ENCODE results near the gene FKBP2.

FKBP2 gene

GRCh38 chr11:64224151-64224890 is 16.6 kb upstream of the FKBP2 start:
- Histone ChIP-seq H3K4me1 (ENCODE audit: insufficient read depth, low read length, poor library complexity, severe bottlenecking) (peaks cover 20% of the 10 kb centered on the region), H3K9me3 (ENCODE audit: insufficient read depth, low read depth, low read length) (no peaks in the 10 kb centered on the region), H3K36me3 (ENCODE audit: insufficient read depth, low read length) (peaks cover 27% of the 10 kb centered on the region; the same call in 1 of the 2 replicates), H3K4me3 (ENCODE audit: low read length, poor library complexity, severe bottlenecking) (peak overlapping the region; percentile 82), H3K27me3 (ENCODE audit: insufficient read depth, low read length, poor library complexity, severe bottlenecking) (no peaks in the 10 kb centered on the region), H2AFZ (ENCODE audit: low read length) (no peak overlapping the region), H3K4me2 (ENCODE audit: low read depth, low read length, poor library complexity, severe bottlenecking) (peak overlapping the region; percentile 100), H3F3A (ENCODE audit: low read depth) (no peaks in the 10 kb centered on the region), H3K9me2 (replicated peaks; ENCODE audit: low read depth, low read length) (no peaks in the 10 kb centered on the region), H4K20me1 (ENCODE audit: insufficient read depth, low read length, poor library complexity, severe bottlenecking) (peaks cover 27% of the 10 kb centered on the region), H3K79me2 (ENCODE audit: insufficient read depth, low read length) (peaks cover 36% of the 10 kb centered on the region), H3K9ac (ENCODE audit: low read depth, low read length, poor library complexity, severe bottlenecking) (peak overlapping the region; percentile 98)
- TF ChIP-seq EZH2phosphoT487 (IDR thresholded peaks at IDR 0.05; ENCODE audit: borderline replicate concordance) (no peak), CTCF (conservative IDR thresholded peaks at IDR 0.05; ENCODE audit: low read length) (no peak)

- TF ChIP-seq EZH2phosphoT487 (IDR thresholded peaks at IDR 0.05; ENCODE audit: borderline replicate concordance) (no peak), CTCF (conservative IDR thresholded peaks at IDR 0.05; ENCODE audit: low read length) (no peak)
- H3K9me2 ChIP-seq (replicated peaks; ENCODE audit: low read depth, low read length): no peaks in the 10 kb centered on the region
- H4K20me1 ChIP-seq (ENCODE audit: insufficient read depth, low read length, poor library complexity, severe bottlenecking): peaks cover 27% of the 10 kb centered on the region
- H3K4me3 ChIP-seq (ENCODE audit: low read length, poor library complexity, severe bottlenecking): peak overlapping the region; percentile 82
- H3K79me2 ChIP-seq (ENCODE audit: insufficient read depth, low read length): peaks cover 39% of the 10 kb centered on the region
- H3K36me3 ChIP-seq (ENCODE audit: insufficient read depth, low read length): peaks cover 20% of the 10 kb centered on the region; the same call in 1 of the 2 replicates
- no peaks in the 10 kb centered on the region for H3K9me3 ChIP-seq (ENCODE audit: insufficient read depth, low read depth, low read length)
- H3K4me1 ChIP-seq (ENCODE audit: insufficient read depth, low read length, poor library complexity, severe bottlenecking): peaks cover 20% of the 10 kb centered on the region
- H3K27me3 ChIP-seq (ENCODE audit: insufficient read depth, low read length, poor library complexity, severe bottlenecking): no peaks in the 10 kb centered on the region
- no peak overlapping the region for H2AFZ ChIP-seq (ENCODE audit: low read length)
- H3F3A ChIP-seq (ENCODE audit: low read depth): no peaks in the 10 kb centered on the region
- peak overlapping the region; percentile 98 for H3K9ac ChIP-seq (ENCODE audit: low read depth, low read length, poor library complexity, severe bottlenecking)
- peak overlapping the region; percentile 100 for H3K4me2 ChIP-seq (ENCODE audit: low read depth, low read length, poor library complexity, severe bottlenecking)
These were observed 15.8 kb upstream of the FKBP2 start for GRCh38 chr11:64224891-64225607.

GRCh38 chr11:64225608-64226506 is 15.0 kb upstream of the FKBP2 start, which contains the start of the genes NUDT22 and TRPT1:
NUDT22 (plus strand) TSS chr11:64226274; CDS start chr11:64226653, 379 bp downstream.
TRPT1 (minus strand) TSS chr11:64226186; CDS start chr11:64225860, 326 bp downstream.
- Histone ChIP-seq H3K4me2 (ENCODE audit: low read depth, low read length, poor library complexity, severe bottlenecking) (peak within 1 kb of the TSS; percentile 100), H3K27me3 (ENCODE audit: insufficient read depth, low read length, poor library complexity, severe bottlenecking) (no peaks in the 10 kb centered on the region), H3K79me2 (ENCODE audit: insufficient read depth, low read length) (peaks cover 39% of the 10 kb centered on the region), H3K9me3 (ENCODE audit: insufficient read depth, low read depth, low read length) (no peaks in the 10 kb centered on the region), H3K4me1 (ENCODE audit: insufficient read depth, low read length, poor library complexity, severe bottlenecking) (peaks cover 20% of the 10 kb centered on the region), H3K9me2 (replicated peaks; ENCODE audit: low read depth, low read length) (no peaks in the 10 kb centered on the region), H3K36me3 (ENCODE audit: insufficient read depth, low read length) (peaks cover 12% of the 10 kb centered on the region; the same call in 1 of the 2 replicates), H3K9ac (ENCODE audit: low read depth, low read length, poor library complexity, severe bottlenecking) (peak within 1 kb of the TSS; percentile 98), H4K20me1 (ENCODE audit: insufficient read depth, low read length, poor library complexity, severe bottlenecking) (peaks cover 27% of the 10 kb centered on the region), H2AFZ (ENCODE audit: low read length) (peak within 1 kb of the TSS; percentile 72), H3F3A (ENCODE audit: low read depth) (no peaks in the 10 kb centered on the region), H3K4me3 (ENCODE audit: low read length, poor library complexity, severe bottlenecking) (peak within 1 kb of the TSS; percentile 82)
- TF ChIP-seq CTCF (conservative IDR thresholded peaks at IDR 0.05; ENCODE audit: low read length): peak; percentile 57
- no peak for TF ChIP-seq EZH2phosphoT487 (IDR thresholded peaks at IDR 0.05; ENCODE audit: borderline replicate concordance)
